WERI-Rb-1 (cell line): ENCODE data around the gene EMB.
"Not testable (repeated sequence)": the region's sequence is repeated elsewhere in the genome, so short reads cannot be mapped to it uniquely, and the experiment has no call there.

Source experiments
- DNase-seq: peaks from one replicate; pipeline ENCODE4 v3.0.0-alpha.2; 2020
- H3K27ac ChIP-seq: fragments of 250-450 bp; sonication (Bioruptor Pico); 2 replicates; pipeline ENCODE4 v1.5.1; 2020; ENCODE audit warnings: mild to moderate bottlenecking, moderate library complexity
- H3K27me3 ChIP-seq: fragments of 250-450 bp; sonication (Bioruptor Pico); 2 replicates; pipeline ENCODE4 v1.5.1; 2021; ENCODE audit warnings: mild to moderate bottlenecking, low read depth, moderate library complexity; ENCODE audit not compliant: insufficient read depth, severe bottlenecking
- H3K36me3 ChIP-seq: fragments of 250-450 bp; sonication (Bioruptor Pico); 2 replicates; pipeline ENCODE4 v1.5.1; 2020; ENCODE audit warnings: mild to moderate bottlenecking, moderate library complexity
- H3K4me3 ChIP-seq: 2 replicates; pipeline ENCODE4 v1.5.1; 2011; ENCODE audit warnings: low read depth, mild to moderate bottlenecking, control low read depth, low read length
- H3K9me3 ChIP-seq: fragments of 250-450 bp; sonication (Bioruptor Pico); 2 replicates; pipeline ENCODE4 v1.5.1; 2021; ENCODE audit warnings: mild to moderate bottlenecking, moderate library complexity; ENCODE audit not compliant: severe bottlenecking
- TF ChIP-seq, protein P1 (sequence below): IDR thresholded peaks from 2 replicates; pipeline ENCODE4 v1.5.1; 2011; ENCODE audit warnings: low read depth, mild to moderate bottlenecking, control low read depth, inconsistent platforms, low read length

Gene EMB

DNA sequence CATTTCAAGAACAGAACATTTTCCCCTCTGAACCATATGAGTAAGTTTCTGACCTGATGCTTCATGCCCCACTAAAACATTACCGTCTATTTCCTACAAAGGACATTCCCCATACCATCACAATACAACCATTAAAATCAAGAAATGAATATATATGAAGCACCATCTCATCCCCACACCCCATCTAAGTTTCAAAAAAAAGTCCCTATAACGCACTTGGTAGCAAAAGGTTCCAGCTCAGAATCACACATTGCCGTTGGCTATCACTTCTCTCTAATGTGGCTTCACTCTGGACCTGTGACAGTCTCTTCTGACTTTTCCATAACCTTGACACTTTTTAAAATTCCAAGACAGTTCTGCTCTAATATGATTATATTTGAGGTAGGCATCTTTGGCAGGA, 5.9 kb downstream of the EMB start:
- no peak for DNase-seq

GRCh38 chr5:50431133-50431904, 9.8 kb downstream of the EMB start:
- H3K4me3 ChIP-seq, H3K36me3 ChIP-seq, DNase-seq, H3K9me3 ChIP-seq, H3K27ac ChIP-seq, H3K27me3 ChIP-seq: not testable (repeated sequence)

More for the DNA sequence above, 5.9 kb downstream of the EMB start:
- H3K4me3 ChIP-seq = no peak overlapping the region
- no peaks in the 10 kb centered on the region for H3K36me3 ChIP-seq
- no peaks in the 10 kb centered on the region for H3K27me3 ChIP-seq
- TF ChIP-seq, protein P1, sequence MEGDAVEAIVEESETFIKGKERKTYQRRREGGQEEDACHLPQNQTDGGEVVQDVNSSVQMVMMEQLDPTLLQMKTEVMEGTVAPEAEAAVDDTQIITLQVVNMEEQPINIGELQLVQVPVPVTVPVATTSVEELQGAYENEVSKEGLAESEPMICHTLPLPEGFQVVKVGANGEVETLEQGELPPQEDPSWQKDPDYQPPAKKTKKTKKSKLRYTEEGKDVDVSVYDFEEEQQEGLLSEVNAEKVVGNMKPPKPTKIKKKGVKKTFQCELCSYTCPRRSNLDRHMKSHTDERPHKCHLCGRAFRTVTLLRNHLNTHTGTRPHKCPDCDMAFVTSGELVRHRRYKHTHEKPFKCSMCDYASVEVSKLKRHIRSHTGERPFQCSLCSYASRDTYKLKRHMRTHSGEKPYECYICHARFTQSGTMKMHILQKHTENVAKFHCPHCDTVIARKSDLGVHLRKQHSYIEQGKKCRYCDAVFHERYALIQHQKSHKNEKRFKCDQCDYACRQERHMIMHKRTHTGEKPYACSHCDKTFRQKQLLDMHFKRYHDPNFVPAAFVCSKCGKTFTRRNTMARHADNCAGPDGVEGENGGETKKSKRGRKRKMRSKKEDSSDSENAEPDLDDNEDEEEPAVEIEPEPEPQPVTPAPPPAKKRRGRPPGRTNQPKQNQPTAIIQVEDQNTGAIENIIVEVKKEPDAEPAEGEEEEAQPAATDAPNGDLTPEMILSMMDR = no peak
- no peaks in the 10 kb centered on the region for H3K9me3 ChIP-seq
- no peak overlapping the region for H3K27ac ChIP-seq

- not testable (repeated sequence) for H3K27me3 ChIP-seq, H3K36me3 ChIP-seq, H3K4me3 ChIP-seq, DNase-seq, H3K9me3 ChIP-seq, H3K27ac ChIP-seq
These were observed 17.8 kb downstream of the EMB start for GRCh38 chr5:50423100-50423799.

DNA sequence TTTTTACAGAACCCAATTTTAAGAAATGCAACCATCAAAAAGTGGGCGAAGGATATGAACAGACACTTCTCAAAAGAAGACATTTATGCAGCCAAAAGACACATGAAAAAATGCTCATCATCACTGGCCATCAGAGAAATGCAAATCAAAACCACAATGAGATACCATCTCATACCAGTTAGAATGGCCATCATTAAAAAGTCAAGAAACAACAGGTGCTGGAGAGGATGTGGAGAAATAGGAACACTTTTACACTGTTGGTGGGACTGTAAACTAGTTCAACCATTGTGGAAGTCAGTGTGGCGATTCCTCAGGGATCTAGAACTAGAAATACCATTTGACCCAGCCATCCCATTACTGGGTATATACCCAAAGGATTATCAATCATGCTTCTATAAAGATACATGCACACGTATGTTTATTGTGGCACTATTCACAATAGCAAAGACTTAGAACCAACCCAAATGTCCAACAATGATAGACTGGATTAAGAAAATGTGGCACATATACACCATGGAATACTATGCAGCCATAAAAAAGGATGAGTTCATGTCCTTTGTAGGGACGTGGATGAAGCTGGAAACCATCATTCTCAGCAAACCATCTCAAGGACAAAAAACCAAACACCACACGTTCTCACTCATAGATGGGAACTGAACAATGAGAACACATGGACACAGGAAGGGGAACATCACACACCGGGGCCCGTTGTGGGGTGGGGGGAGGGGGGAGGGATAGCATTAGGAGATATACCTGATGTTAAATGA, 19.7 kb downstream of the EMB start:
- H3K36me3 ChIP-seq, DNase-seq, H3K9me3 ChIP-seq, H3K27ac ChIP-seq, H3K27me3 ChIP-seq, H3K4me3 ChIP-seq: not testable (repeated sequence)

DNA sequence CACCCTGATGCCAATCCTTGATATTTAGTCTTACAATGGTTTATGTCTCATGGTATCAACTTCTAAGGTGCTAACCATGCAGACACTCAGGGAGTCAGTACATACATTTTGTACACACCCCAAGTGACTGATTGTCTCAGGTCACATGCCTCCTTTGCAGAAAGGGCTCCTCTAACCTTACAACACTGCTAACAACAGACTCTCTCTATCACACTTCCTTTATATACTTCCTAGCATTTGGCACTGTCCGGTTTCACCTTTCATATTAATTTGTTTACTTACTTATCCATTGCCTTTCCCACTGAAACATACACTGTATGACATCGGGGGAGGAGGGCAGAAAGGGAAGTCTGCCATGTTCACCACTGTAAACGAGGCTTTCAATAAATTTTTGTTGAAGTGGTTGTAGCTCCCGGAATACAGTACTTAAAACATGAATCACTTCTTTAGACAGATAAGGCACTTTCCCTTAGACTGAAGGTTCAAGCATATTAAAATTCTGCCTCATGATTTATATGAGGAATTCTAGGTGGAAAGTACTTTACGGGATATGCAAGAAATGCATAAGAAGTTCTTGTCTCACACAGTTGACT, 20.6 kb downstream of the EMB start:
- H3K36me3 ChIP-seq = no peaks in the 10 kb centered on the region
- TF ChIP-seq, protein P1 = no peak
- no peak overlapping the region for H3K27ac ChIP-seq

DNA sequence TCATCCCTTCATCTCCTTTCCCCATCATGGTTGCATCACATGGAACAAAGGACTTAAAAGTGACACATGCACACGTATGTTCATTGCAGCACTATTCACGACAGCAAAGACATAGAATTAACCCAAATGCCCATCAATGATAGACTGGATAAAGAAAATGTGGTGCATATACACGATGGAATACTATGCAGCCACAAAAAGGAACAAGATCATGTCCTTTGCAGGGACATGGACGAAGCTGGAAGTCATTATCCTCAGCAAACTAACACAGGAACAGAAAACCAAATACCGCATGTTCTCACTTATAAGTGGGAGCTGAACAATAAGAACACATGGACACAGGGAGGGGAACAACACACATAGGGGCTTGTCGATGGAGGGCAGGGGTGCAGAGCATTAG, 21.4 kb downstream of the EMB start:
- H3K4me3 ChIP-seq, H3K27me3 ChIP-seq, H3K9me3 ChIP-seq, H3K36me3 ChIP-seq, DNase-seq, H3K27ac ChIP-seq: not testable (repeated sequence)

More for the DNA sequence above, 20.6 kb downstream of the EMB start:
- Histone ChIP-seq H3K9me3 (no peaks in the 10 kb centered on the region), H3K27me3 (no peaks in the 10 kb centered on the region), H3K4me3 (no peak overlapping the region)
- DNase-seq = no peak

- H3K4me3 ChIP-seq, H3K36me3 ChIP-seq, DNase-seq, H3K9me3 ChIP-seq, H3K27ac ChIP-seq, H3K27me3 ChIP-seq: not testable (repeated sequence)
These were observed 24.5 kb downstream of the EMB start for GRCh38 chr5:50416637-50417036.

- DNase-seq = no peak
- Histone ChIP-seq H3K4me3 (no peak overlapping the region), H3K36me3 (no peaks in the 10 kb centered on the region), H3K9me3 (no peaks in the 10 kb centered on the region), H3K27me3 (no peaks in the 10 kb centered on the region), H3K27ac (no peak overlapping the region)
- TF ChIP-seq, protein P1 = no peak
These were observed 25.2 kb downstream of the EMB start for GRCh38 chr5:50415912-50416311.

GRCh38 chr5:50410932-50411331, 30.2 kb downstream of the EMB start:
- not testable (repeated sequence) for H3K4me3 ChIP-seq, H3K9me3 ChIP-seq, H3K36me3 ChIP-seq, H3K27ac ChIP-seq, DNase-seq, H3K27me3 ChIP-seq
